GM18868 (cell line): ENCODE measurements around the gene GPR63.

Source experiments
- ATAC-seq: cut with Tn5 transposase; IDR thresholded peaks from one replicate; pipeline ENCODE4 v1.9.1; 2021; ENCODE audit warnings: mild to moderate bottlenecking, moderate library complexity; ENCODE audit not compliant: unreplicated experiment

GPR63 gene

GRCh38 chr6:96837081-96837971 lies at the start of gene GPR63:
Gene GPR63 (minus strand): TSS chr6:96837477. CDS start chr6:96799731, 37,746 bp downstream.
- peak; percentile 90 for ATAC-seq

GRCh38 chr6:96886519-96886918 lies 49.2 kb upstream of the GPR63 start:
- ATAC-seq, result no peak

- peak; percentile 97 for ATAC-seq
Measured at GRCh38 chr6:96885187-96885631, 47.9 kb upstream of the GPR63 start.

GRCh38 chr6:96878143-96878542 lies 40.9 kb upstream of the GPR63 start:
- no peak for ATAC-seq

- ATAC-seq, result no peak
Measured at GRCh38 chr6:96876886-96877545, 39.7 kb upstream of the GPR63 start.

GRCh38 chr6:96872976-96873375 lies 35.7 kb upstream of the GPR63 start:
- no peak for ATAC-seq

GRCh38 chr6:96865055-96865405 lies 27.8 kb upstream of the GPR63 start:
- ATAC-seq, result no peak

- ATAC-seq, result no peak
Measured at GRCh38 chr6:96864216-96865054, 27.2 kb upstream of the GPR63 start.

- ATAC-seq, result peak; percentile 89
Measured at GRCh38 chr6:96862560-96862959, 25.3 kb upstream of the GPR63 start.

GRCh38 chr6:96861588-96861987 lies 24.3 kb upstream of the GPR63 start:
- ATAC-seq, result no peak

- no peak for ATAC-seq
Measured at GRCh38 chr6:96856856-96857255, 19.6 kb upstream of the GPR63 start.

- no peak for ATAC-seq
Measured at GRCh38 chr6:96853083-96853482, 15.8 kb upstream of the GPR63 start.

- ATAC-seq, result no peak
Measured at GRCh38 chr6:96852605-96853004, 15.3 kb upstream of the GPR63 start.

- no peak for ATAC-seq
Measured at GRCh38 chr6:96851858-96852257, 14.6 kb upstream of the GPR63 start.

- ATAC-seq, result no peak
Measured at GRCh38 chr6:96849615-96850014, 12.3 kb upstream of the GPR63 start.

GRCh38 chr6:96844530-96844929 lies 7.3 kb upstream of the GPR63 start:
- no peak for ATAC-seq

- no peak for ATAC-seq
Measured at GRCh38 chr6:96841345-96841744, 4.1 kb upstream of the GPR63 start.

GRCh38 chr6:96836631-96837080 lies 621 bp downstream of the GPR63 start:
- peak; percentile 13 for ATAC-seq

- no peak for ATAC-seq
Measured at GRCh38 chr6:96834070-96834469, 3.2 kb downstream of the GPR63 start.

GRCh38 chr6:96832780-96833179 lies 4.5 kb downstream of the GPR63 start:
- no peak for ATAC-seq

GRCh38 chr6:96826865-96827264 lies 10.4 kb downstream of the GPR63 start:
- ATAC-seq, result no peak
